HK-2 (cell line): ENCODE data around the gene SMIM13.
A peak's percentile ranks its signal among the peaks of the same experiment; 100 is the strongest.

Source experiments
- DNase-seq: peaks from one replicate; pipeline ENCODE4 v3.0.0-alpha.2; 2018; ENCODE audit not compliant: unreplicated experiment

The SMIM13 gene

GRCh38 chr6:11093626-11094410 is at the start of gene SMIM13:
TSS of gene SMIM13 (plus strand) at chr6:11093834. CDS start at chr6:11094314, 480 bp downstream.
- peak; percentile 98 for DNase-seq

GRCh38 chr6:11043961-11044711 is 49.5 kb upstream of the SMIM13 start, which contains the start of gene ELOVL2:
TSS of gene ELOVL2 (minus strand) at chr6:11044305. CDS start at chr6:11044230, 75 bp downstream.
- DNase-seq = peak; percentile 52

GRCh38 chr6:11044712-11045167 is 48.9 kb upstream of the SMIM13 start:
- DNase-seq = no peak

DNA sequence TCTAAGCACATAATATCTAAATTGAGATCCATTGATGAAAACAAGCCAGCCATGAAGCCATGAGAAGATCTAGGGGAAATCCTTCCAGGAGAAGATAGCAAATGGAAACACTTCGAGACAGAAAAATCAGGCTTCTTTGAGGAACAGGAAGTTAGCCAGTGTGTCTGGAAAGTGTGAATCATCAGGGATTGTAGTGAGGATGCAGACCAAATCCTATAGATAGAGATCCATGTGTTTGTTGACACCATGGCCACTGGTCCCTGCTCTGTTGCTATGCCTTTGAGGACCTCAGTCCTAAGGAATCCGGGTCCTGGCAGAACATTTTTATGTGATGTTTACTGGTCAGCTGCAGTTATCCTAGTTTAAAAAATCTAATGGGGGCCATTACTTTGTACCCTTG is 42.9 kb upstream of the SMIM13 start:
- no peak for DNase-seq

GRCh38 chr6:11053307-11053706 is 40.3 kb upstream of the SMIM13 start:
- DNase-seq = no peak

GRCh38 chr6:11054722-11055121 is 38.9 kb upstream of the SMIM13 start:
- DNase-seq = no peak

DNA sequence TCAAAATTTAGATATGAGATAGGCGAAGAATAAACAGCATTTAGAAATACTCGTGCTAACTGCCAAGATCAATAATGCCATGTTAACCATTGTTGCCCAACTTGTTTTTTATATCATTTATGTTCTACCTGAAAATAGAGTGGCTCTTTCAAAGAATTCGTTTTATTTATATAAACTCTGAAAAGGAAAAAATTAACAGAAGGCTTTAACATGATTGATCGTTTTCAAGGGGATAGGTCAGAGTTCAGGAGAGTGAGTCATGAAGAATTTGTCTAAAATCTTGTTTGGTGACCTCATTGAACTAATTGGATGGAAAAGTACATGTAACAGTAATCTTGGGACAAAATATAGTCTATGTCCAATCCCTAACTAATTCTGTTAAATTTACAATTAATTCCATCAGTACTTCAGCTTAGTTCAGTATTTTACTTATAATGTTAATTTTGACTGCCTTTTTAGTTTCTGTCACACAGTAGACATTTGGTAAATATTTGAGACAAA is 38.5 kb upstream of the SMIM13 start:
- DNase-seq = no peak

DNA sequence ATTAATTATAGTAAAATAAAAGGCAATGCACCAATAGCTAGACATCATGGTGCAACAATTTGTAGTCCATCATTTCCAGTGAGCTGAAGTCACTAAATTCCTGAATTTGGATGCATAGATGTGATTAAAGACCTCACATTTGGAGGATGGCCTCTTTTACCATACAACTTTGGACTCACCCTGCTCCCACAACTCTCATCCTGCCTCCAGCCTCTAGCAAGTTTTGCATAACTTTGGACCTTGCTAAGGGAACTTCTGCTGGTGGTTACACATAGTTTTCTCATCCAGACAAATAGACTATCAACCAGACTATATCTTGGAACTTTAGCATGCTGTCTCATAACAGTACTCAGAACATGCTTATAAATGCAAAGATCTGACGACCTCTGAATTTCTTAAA is 36.8 kb upstream of the SMIM13 start:
- DNase-seq = no peak

DNA sequence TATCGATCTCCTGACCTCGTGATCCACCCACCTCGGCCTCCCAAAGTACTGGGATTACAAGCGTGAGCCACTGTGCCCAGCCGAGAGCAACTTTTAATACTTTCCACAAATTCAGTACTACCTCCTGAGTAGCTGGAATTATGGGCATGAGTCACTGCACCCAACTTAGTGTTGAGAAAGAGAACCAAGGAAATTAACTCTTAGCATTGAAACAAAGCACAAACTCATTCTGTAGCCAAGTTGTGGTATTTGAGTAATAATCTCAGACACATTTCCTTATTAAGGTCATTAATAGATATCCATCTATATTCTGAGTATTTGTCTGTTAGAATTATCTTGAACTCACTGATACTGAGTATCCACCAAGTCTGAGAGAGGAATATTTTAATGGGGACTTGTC is 35.2 kb upstream of the SMIM13 start:
- DNase-seq = no peak

- no peak for DNase-seq
These were observed 31.6 kb upstream of the SMIM13 start for GRCh38 chr6:11062083-11062482.

DNA sequence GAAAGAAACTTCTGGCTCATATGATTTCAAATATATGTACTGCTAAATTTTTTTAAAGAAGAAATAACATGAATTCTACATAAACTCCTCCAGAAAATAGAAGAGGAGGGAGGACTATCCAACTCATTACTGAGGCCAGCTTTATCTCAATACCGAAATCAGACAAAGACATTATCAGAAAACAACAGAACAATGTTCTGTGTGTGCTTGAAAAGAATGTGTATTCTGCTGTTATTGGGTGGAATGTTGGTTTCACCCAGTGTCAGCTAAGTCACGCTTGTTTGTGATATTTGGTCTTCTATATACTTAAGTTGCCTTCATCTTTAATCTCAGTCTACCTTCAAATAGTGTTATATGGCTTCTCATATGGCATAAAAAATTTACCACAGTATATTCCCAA is 30.9 kb upstream of the SMIM13 start:
- no peak for DNase-seq

DNA sequence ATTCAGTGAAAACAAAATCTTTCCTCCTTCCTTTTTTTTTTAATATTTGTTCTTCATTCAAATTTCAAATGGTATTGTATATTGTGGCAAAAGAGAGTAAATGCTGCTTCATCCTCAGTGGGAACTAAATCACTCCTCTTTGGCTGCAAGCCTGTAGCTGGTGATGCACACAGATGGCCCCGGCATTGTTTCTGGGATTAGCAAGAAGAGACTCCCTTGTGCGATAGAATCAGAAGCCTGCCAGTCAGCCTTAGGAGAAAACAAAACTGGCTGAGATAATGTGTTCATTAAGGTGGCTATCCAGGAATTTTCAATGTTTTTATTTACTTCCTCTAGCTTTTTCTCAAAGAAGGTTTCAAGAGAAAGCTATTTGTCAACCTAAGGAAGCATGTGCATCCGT is 28.8 kb upstream of the SMIM13 start:
- DNase-seq = no peak

- no peak for DNase-seq
These were observed 28.0 kb upstream of the SMIM13 start for GRCh38 chr6:11065436-11066202.

DNA sequence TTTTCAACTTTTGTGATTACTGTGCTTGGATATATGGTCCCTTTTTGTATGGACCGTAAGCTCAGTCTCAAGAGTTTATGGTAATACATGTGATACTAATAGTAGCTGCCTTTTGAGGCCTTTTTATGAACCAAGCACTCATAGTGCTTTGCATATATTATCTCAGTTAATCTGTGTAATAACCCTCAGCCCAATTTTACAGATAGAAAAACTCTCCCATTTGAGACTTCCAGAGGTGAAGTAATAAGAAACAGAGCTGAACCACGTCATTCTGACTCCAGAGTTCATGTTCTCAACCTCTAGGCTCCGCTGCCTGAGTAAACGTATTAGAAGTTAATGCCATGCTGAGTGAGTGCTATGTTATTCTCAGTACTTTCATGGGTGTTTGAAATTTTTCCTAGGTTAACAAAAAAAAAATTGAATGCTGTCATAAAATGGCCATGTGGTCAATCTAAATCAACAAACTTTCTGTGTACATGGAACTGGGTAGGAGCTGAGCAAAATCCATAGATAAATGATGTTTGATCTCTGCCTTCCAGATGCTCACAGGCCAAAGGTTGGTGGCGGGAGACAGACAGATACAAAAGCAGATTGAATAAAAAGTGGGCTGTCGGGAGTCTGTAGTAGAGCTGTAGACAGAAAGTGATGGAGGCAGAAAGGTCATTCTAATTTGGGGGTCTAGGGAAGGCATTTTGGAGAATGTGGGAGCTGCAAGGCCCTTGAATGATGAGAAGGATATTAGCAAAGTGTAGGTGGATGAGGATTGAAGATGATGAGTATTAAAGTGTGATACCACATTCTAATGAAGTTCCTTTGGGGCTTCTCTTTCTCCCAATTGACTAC is 26.9 kb upstream of the SMIM13 start:
- DNase-seq = no peak

GRCh38 chr6:11067348-11067747 is 26.3 kb upstream of the SMIM13 start:
- no peak for DNase-seq

DNA sequence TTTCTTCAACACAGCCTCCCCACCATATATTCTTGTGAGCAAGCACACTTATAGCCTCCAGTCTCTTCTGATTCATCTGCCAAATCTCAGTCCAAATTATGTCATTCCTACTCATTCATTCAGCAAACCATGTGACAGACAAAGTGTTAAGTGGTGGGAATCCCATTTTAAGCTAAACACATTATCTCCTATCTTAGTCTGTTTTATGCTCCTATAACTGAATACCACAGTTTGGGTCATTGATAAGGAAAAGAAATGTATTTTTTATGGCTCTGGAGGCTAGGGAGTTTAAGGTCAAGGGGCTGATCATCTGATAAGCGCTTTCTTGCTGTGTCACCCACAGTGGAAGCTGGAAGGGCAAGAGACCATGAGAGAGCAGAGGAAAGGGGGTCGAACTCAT is 23.9 kb upstream of the SMIM13 start:
- DNase-seq = no peak

DNA sequence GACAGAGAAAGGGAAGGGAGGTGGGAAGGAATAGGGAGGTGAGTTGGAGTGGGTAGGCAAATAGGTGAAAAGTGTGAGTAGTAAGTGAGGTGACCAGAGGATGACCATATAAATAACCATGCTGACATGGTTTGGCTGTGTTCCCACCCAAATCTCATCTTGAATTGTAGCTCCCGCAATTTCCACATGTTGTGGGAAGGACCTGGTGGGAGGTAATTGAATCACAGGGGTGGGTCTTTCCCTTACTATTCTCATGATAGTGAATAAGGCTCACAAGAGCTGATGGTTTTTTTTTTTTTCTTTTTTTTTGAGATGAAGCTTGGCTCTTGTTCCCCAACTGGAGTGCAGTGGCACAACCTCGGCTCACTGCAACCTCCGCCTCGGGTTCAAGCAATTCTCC is 21.5 kb upstream of the SMIM13 start:
- no peak for DNase-seq

DNA sequence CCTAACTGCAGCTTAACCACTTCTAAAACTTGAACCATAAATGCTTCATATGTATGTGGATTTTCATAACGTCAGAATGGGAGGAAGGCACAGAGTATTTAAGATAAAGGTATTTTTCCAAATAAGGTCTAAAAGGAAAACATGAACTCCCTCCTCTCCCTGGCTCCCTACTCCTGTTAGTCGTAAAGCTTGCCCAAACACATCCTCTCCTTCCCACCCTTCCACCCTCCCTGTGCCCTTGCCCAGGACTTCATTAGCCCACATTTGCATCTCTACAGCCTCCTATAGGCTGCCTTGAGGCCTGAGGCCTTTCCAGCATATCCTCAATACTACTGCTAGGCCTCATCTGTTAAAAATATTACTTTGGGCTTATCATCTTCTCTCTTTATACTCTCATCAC is 17.1 kb upstream of the SMIM13 start:
- DNase-seq = no peak

- no peak for DNase-seq
These were observed 15.4 kb upstream of the SMIM13 start for GRCh38 chr6:11078266-11078665.

DNA sequence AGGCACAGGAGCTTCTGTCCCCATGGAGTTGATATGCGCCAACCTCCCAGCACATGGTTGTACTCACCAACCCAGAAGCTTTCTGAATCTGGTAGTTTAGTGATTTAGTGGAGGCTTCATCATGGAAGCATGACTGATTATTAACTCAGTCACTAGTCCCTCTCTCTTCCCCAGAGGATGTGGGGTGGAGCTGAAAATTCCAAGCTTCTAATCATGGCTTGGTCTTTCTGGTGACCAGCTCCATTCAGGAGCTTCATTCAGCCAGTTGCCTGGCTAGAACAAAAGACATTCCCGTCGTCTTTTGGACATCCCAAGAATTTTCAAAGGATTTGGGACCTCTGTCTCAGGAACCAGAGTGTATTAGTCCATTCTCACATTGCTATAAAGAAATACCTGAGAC is 13.3 kb upstream of the SMIM13 start:
- DNase-seq = no peak

DNA sequence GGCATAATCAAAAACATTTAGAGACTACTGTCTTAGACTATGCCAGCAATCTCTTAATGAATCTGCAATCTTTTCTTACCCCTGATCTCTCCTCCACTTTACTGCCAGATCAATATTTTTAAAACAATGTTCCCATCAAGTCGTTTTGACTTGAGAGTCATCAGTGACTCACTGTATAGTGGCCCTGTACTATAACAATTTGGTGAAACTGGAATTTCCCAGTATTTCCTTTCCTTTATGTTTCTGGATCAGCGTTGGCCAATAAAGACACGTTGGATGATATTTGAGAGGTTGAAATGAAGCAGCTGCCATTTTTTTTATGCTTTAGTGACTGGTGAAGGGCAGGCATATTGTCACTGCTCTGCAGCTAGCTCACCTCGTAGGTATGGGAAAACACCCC is 10.1 kb upstream of the SMIM13 start:
- DNase-seq = no peak
